GM21381 (cell line): ENCODE measurements around the gene NFATC4.
"Not testable (repeated sequence)": the region's sequence is repeated elsewhere in the genome, so short reads cannot be mapped to it uniquely, and the experiment has no call there.

Experiments used
- ATAC-seq: cut with Tn5 transposase; IDR thresholded peaks from one replicate; pipeline ENCODE4 v1.9.1; 2021; ENCODE audit warnings: mild to moderate bottlenecking, moderate library complexity; ENCODE audit not compliant: unreplicated experiment

Gene NFATC4

DNA sequence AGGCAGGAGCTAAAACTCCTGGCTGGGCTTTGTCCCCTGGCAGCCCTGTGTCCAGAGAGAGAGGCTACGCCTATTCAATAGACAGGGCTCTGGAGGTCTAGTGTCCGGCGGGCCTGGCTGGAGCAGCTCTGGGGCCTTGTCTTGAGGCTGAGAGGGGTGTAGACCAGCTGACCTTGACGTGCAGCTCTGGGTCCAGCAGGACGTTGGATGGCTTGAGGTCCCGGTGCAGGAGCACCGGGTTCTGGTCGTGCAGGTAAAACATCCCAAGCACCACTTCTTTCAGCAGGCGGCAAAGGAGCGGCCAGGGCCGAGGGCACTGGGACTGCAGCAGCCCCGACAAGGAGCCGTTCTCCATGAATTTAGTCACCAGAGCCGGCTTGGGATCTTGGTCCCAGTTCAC is 29.1 kb upstream of the NFATC4 start:
- ATAC-seq, result no peak

DNA sequence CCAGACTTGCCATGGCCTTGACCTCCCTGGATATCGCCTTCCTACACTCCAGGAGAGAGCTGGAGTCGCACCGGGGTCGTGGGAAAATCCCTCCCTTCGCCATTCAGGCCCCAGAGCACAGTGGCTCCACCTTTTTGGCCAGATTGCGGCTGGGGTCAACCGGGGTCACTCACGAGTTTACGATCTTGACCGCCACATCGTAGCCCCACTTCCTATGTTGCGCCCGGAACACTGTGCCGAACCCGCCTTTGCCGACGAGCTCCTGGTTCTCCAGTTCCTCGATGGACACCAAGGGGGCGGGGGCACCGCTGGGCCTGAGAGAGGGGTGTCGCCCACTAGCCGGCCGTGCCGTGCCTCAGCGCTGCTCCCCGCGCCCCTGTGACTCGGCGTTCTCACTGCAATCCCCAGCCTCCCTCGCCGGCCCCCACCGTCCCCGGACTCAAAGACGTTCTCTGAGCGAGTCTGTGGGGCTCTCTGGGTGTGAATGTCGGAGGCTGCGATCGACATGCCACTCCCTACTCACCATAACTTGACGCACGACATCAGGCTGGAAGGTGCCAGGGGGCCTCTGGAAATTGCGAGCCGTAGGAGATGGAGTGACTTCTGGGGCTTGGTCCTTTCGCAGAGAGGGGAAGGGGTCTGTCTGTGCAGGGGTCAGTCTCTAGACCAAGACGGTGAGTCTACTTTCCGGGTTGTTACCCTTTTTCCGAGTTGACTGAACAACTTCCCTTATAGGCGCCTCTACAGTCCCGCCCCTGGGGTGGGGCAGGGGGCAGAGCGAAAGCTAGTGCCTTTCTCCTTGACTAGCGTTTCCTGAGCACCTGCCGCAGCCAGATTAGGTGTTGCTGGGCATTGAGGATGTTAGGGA is 28.5 kb upstream of the NFATC4 start, which contains the start of gene RIPK3:
TSS of gene RIPK3 (minus strand) at position 708 of the 868 bp plus-strand sequence. CDS start at position 543, 165 bp downstream.
- peak; percentile 81 for ATAC-seq

DNA sequence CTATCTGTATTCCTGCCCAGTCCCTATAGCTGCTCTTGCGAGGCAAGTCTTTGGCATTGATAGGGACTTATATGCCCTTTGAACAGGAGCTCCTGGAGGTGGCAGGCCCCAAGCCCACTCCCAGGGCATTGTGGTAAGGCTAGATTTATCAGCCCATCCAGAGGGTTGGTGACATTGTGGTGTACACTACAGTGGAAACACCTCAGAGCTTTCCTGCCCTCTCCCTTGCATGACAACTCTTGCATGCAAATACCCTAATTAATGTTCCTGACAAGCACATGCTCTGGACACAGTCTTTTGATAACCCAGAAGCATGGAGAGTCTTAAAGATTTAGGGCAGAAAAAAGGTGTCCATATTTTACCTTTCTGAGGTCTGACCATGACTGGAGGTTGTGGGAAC is 27.4 kb upstream of the NFATC4 start:
- ATAC-seq, result no peak

DNA sequence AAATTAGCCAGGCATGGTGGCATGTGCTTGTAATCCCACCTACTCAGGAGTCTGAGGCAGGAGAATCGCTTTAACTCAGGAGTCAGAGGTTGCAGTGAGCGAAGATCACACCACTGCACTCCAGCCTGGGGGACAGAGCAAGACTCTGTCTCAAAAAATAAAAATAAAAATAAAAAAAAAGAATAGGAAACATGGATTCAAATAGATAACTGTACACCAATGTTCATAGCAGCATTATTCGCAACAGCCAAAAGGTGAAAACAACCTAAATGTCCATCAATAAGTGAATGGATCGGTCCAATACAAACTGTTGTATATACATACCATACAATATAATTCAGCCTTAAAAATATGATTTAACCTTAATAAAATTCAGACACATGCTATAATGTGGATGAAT is 25.1 kb upstream of the NFATC4 start:
- no peak for ATAC-seq

DNA sequence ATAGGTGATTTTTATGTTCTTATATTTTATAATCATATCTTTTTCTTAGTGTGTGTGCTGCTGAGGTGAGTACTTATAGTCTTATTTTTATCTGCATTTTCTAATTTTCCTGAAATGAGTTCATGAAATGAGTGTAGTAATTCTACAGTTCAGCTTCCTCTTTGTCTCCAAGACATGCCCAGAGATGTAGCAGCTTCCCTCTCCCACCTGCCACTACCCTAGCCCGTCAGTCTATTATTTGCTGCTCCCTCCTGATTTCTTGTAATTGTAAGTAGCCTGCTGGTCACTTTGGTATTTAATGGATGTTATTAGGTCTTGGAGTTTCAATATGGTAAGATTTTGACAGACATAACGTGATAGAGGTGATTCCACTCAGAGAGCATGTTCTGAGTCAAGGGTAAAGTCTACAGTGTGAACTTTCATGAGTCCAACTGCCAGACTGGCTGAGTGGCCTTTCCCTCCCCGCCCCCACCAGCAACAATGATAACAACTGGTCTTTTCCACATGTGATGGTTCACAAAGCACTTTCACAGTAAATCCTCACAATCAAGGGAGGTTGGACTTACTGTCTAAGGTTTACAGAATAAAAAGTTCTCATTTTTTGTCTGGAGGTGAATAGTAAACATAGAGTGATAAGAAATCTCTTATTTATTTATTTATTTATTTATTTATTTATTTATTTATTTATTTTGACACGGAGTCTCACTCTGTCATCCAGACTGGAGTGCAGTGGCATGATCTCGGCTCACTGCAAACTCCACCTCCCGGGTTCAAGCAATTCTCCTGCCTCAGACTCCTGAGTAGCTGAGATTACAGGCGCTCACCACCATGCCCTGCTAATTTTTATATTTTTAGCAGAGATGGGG is 24.0 kb upstream of the NFATC4 start:
- ATAC-seq, result no peak

DNA sequence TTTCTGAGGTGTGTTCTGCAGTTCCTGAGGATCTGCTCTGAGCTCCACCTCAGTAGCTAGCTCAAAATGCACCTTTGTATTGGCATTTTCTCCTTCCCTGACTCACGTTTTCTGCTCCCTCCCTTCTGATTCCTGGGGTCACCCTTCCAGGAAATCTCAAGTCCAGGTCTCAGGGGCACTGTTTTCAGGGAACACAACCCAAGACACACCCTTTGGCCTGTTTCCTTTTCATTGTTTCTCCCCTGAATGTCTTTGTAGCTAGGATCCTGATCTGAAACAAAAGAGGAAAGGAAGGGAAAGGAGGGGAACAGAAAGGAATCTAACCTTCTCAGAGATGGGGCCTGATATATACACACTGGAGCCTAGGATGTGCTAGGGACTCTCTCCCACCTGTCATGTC is 20.9 kb upstream of the NFATC4 start:
- no peak for ATAC-seq

DNA sequence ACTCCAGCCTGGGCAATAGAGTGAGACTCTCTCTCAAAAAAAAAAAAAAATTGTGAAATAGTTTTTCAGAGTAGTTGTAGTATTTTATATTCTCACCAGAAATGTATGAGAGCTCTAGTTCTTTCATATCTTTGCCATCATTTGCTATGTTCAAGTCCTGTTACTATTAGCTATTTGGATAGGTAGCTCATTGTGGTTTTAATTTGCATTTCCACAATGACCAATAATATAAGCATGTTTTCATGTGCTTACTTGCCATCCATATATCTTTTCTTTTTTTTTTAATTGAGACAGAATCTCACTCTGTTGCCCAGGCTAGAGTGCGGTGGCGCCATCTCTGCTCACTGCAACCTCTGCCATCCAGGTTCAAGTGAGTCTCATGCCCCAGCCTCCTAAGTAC is 19.8 kb upstream of the NFATC4 start:
- ATAC-seq, result no peak

DNA sequence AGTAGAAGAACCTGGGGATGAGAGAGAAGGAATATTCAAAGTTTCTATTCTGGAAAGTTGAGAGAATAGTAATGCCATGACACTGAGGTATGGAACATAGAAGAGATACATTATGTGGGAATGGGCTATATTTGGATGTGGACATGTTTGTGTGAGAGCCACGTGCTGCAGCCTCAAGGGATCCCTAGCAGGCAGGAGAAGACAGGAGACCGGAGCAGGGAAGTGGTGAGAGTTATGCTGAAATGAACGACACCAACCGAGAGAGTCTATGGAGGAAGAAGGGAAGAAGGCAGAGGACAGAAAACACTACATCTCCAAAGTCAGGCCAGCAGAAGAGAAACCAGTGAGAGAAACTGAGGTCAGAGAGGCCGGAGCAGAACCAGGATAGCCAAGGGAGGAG is 18.2 kb upstream of the NFATC4 start:
- ATAC-seq, result no peak

DNA sequence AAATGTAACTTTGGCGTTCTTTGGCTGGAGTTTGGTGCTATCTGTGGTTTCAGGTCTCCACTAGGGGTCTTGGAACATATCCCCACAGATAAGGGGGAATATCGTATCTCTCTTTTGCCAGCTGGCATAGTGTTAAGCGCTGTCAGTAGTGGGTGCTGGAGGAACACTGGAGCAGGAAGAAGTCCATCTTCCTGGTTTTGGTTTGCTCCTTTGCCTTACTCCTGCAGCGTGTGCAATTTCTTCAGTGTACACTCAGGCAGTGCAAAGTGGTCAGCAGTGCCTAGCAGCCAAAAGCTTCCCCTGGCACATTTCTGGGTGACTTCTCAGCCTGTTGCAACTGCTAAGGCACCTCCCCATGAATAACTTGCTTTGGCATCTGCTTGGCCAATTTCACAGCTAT is 16.5 kb upstream of the NFATC4 start:
- no peak for ATAC-seq

DNA sequence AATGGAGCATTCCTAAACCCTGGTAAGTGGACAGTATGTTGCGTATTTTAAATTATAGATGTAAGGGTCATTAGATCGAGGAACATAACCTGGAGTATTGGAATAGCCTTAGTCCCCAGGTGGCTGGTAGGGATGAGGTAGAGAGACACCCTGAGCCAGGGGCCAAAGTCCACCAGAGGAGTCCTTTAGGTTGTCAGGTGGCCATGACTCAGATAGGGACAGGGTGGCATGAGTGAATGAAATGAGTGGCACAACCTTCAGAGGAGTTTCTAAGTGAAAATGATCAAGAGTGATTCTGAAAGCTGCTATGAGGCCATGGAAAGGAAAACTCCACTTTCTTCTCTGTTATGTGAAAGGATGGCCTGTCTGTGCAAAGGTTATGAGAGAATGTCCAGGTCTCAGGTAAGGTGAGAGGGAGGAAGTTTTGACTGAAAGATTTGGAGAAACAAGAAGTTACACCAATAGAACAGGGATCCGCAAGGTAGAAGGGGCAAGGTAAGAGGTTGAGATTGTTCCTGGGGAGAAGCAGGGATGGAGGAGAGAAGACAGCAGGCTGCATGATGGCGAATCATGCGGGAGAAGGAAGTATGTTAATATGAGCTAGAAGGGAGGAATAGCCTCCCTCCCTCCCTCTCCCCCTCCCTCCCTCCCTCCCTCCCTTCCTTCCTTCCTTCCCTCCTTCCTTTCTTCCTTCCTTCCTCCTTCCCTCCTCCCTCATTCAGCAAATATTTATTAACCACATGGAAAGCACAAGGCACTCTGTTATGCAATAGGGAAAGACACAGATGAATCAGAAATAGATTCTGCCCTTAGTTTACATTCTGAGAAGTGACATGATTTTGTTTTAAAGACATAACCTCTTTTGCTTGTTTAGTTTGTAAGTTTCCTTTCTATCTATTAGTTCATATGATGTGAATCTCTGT is 14.2 kb upstream of the NFATC4 start:
- ATAC-seq, result no peak

DNA sequence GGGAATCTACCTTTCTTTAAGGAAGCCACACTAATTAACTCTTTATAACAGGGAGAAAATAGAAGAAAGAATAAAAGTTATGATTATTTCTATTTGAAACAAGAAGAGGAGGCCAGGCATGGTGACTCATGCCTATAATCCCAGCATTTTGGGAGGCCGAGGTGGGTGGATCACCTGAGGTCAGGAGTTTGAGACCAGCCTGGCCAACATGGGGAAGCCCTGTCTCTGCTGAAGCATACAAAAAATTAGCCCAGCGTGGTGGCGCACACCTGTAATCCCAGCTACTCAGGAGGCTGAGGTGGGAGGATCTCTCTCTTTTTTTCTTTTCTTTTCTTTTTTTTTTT is 13.5 kb upstream of the NFATC4 start:
- not testable (repeated sequence) for ATAC-seq

DNA sequence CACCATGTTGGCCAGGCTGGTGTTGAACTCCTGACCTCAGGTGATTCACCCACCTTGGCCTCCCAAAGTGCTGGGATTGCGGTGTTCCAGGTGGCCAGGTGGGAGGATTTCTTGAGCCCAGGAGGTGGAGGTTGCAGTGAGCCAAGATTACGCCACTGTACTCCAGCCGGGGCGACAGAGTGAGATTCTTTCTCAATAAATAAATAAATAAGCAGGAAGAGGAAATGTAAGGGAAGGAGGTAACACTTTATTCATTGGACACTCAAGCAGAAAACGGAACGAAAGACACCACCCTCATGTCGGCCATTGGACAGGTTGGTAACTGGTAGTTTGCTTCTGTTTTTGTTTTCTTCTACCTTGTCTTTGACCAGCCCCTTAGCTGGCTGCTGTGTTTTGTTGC is 13.0 kb upstream of the NFATC4 start:
- ATAC-seq, result no peak

DNA sequence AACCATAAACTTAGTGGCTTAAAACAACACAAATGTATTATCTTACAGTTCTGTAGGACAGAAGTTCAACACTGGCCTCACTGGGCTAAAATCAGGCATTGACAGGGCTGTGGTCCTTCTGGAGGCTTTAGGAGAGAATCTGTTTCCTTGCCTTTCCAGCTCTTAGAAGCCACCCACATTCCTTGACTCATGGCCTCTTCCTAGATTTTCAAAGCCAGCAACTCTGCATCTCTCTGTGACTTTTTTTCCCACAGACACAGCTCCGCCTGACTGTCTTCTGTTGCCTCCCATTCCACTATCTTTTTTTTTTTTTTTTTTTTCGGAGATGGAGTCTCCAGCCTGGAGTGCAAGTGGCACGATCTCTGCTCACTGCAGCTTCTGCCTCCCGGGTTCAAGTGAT is 11.8 kb upstream of the NFATC4 start:
- ATAC-seq, result no peak

DNA sequence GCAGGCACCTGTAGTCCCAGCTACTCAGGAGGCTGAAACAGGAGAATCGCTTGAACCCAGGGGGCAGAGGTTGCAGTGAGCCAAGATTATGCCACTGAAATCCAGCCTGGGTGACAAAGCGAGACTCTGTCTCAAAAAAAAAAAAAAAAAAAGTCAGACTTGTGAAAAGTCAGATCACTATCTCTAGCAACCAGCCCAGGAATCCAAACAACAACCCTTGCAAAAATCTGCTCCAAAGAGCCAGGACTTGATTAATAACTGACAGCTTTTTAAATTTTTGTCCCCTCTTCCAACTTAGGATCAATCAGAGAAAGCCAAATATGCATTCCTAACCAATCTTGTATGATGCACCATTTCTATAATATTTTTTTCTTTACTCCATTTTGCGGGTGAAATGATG is 7.7 kb upstream of the NFATC4 start:
- ATAC-seq, result no peak

DNA sequence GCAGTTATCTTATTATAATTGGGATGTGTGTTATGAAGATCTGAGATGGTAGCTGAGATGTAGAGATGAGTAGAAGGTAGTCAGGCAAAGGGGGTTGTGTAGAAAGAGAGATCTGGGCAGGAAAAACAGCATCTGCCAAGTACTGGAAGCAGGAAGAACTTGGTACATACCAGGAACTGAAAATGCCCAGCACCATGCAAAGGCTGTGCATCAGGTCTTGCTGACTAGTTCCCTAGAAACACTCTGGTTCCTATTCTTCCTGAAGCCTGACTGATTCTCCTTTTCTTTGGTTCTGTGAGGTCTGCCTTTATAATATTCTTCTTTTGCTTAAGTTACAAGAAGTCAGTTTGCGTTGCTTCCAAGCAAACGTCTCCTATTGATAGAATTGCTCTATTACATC is 6.7 kb upstream of the NFATC4 start:
- ATAC-seq, result no peak

DNA sequence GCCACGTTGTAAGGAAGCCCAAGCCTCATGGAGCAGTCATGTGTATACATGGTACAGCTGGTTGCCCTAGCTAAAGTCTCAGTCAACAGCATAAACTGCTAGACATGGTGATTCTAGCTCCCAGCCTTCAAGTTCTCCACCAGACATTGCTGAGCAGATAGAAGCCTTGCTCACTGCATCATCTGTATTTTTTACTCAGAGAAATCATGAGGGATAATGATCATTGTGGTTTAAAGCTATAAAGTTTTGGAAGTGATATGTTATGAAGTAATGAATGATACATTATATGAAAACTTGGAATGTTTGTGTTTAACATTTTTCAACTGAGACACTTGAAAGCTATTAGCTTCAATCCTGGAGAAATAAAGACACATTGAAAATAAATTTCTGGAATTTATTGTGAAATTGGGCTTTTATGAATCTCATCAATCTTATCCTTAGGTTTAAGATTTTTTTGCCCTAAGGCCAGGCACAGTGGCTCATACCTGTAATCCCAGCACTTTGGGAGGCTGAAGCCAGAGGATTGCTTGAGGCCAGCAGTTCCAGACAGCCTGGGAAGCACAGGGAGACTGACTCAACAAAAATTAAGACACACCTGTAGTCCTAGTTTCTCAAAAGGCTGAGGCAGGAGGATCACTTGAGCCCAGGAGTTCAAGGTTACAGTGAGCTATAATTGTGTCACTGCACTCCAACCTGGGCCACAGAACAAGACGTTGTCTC is 5.6 kb upstream of the NFATC4 start:
- no peak for ATAC-seq

DNA sequence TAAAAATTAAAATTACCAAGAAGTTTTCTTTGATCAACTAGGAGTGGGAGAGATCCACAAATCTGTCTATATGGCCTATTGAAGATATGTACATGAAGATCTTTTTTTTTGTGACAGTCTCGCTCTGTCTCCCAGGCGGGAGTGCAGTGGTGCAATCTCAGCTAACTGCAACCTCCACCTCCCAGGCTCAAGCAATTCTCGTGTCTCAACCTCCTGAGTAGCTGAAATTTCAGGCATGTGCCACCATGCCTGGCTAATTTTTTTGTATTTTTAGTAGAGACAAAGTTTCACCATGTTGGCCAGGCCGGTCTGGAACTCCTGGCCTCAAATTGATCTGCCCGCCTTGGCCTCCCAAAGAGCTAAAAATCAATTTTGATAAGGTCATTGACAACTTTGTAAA is 4.6 kb upstream of the NFATC4 start:
- ATAC-seq, result no peak

DNA sequence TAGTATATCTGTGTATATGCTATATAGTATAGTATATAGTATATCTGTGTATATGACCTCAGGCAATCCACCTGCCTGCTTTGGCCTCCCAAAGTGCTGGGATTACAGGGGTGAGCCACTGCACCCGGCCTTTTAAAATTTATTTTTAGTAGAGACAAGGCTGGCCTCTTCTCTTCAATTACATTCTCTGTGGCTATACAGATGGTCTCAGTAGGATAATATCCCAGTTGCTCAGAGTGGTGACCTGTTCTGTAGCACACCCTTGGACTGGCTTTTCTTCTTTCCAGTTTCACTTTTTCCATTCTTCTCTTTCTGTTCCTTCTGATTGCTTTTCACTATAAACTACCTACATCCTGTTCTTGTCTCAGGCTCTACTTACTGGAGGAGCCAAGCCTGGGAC is 3.1 kb upstream of the NFATC4 start:
- ATAC-seq, result no peak

DNA sequence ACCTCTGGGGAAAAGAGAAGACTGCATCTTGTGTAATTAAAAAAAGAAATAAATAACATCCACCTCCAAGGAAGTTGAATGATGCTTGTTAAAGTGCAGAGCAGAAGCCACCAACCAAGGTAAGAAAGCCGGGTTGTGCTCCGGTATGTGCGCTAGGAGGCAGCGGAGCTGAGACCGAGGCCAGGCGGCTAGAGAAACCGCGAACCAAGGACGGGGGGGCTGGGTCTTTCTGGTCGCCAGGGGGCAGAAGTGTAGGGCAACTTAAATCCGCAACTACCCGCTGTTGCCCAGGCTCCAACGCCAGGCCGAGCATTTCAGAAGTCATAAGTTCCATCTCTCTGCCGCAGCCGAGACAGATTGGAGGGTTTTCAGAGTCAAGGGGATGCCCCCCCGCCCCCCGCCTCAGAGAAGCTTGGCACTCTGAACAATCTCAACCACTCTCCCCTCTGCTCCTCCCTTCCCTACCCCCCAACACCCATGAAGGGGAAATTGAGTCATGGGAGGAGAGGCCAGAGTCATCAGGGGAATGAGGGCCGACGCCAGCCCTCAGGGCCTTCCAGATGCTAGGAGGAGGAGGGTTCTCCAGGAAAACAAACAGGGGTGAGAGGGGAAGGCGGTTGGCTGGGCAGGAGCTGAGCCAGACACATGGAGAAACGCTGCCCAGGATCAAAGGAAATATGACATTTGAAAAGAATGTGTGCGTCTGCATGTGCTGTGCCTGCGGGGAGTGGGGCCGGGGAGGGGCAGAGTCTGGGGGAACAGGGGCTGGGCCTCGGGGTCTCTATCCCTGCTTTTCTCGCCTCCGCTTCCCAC is 2.2 kb upstream of the NFATC4 start:
- no peak for ATAC-seq

DNA sequence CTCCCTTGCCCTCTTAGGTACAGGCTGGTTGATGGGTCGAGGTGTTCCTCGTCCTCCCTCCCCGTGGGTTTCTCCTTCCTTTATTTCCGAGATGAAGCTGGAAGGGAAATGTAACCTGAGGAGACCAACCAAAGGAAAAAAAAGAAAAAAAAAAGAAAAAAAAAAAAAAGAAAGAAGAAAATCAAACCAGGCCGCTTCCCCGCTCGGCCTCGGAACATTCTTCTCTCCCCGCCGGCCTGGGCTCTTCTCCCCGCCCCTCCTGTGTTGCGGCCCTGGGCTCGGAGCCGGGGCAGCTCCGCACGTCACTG is 1.6 kb upstream of the NFATC4 start:
- no peak for ATAC-seq
